ENCODE measurements around the gene ADAM20.
"Not testable (repeated sequence)": the region's sequence is repeated elsewhere in the genome, so short reads cannot be mapped to it uniquely, and the experiment has no call there.

ADAM20 gene

DNA sequence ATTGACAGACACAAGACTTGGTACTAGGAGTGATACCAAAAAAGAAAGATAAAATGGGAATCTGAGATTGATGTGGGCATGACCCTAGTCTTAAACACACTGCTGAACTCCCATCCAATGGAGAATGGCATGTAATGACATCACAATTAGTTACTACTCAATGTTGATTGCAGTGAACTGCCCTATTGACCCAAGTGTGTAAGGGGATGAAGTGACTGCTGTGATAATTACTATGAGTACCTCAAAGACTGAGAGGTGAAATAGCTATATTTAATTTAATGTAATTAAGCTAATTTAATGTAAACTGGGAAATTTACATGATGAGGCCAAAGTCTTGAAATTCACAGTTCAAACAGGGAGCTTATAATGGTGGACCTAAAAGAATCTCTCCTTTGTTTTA, at the start of gene ADAM20:
TSS of gene ADAM20 (minus strand) at position 101 of the 400 bp plus-strand sequence. CDS start 10,247 bp downstream, outside the sequence.
- no peak for DNase-seq

DNA sequence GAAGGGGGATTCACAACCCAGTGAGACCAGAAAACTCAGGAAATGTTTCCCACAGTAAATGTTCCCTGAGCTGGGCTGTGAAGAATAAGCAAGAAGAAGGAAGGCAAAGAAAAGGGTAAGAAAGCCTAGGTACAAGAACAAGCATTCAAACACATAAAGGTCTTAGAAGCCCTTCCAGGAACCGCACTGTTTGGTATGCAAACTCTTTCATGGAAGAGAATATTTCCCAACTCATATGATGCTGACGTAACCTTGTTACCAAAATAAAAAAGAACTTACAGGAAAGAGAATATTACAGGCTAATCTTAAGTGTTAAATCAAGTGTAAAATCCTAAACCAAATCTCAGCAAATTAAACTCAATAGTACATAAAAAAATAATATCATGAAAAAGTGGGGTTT, 42.1 kb upstream of the ADAM20 start:
- DNase-seq: no peak

DNA sequence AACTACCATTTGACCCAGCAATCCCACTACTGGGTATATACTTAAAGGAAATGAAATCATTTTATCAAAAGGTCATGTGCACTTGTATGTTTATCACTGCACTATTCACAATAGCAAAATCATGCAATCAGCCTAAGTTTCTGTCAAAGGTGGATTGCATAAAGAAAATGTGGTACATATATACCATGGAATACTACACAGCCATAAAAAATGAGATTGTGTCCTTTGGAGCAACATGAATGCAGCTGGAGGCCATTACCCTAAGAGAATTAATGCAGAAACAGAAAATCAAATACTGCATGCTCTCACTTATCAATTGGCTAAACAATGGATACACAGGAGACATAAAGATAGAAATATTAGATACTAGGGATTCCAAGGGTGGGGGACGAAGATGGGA, 38.2 kb upstream of the ADAM20 start:
- DNase-seq: no peak

DNA sequence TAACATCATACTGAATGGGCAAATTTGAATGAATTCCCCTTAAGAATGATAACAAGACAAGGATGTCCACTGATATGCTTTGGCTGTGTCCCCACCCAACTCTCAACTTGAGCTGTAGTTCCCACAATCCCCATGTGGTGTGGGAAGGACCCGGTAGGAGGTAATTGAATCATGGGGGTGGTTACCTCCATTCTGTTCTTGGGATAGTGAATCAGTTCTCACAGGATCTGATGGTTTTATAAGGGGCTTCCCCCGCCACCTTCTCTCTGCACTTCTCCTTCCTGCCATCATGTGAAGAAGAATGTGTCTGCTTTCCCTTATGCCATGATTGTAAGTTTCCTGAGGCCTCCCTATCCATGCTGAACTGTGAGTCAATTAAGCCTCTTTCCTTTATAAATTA, 36.3 kb upstream of the ADAM20 start:
- no peak for DNase-seq

DNA sequence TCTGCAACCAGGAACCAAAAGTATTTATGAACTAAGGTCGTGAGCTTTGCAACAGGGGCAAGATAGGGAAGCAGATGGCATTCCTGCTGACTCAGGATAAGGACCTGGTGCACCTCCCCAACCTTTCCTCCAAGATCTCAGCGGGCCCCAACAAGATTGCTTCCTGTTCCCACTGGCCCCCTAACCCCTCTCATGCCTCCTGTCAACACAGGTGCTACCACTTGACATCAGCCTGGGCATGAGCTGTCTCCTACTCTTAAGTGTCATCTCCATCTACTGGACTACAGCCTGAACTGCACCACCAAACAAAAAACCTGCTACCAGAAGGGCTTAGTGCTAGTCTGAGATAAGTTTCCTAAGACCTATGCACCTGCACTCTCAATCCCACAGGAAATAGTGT, 33.0 kb upstream of the ADAM20 start:
- peak; percentile 49 for DNase-seq

DNA sequence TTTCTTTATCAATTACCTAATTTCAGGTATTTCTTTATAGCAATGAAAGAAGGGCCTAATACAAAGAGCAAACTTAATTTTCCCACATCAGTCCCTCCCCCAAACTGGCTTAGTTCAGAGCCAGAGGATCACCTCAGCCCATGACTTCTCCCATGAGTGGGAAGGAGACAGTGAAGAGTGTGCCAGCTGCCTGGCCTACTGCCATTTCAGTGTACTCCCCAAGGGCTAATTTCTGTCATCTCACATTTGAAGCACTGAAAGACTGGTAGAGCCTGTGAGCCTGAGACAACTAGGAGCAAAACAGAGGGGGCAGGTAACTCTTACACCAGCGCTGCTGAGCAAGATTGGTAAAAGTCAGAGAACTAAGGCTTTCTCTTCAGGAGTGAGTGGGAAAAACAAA, 29.1 kb upstream of the ADAM20 start:
- no peak for DNase-seq

DNA sequence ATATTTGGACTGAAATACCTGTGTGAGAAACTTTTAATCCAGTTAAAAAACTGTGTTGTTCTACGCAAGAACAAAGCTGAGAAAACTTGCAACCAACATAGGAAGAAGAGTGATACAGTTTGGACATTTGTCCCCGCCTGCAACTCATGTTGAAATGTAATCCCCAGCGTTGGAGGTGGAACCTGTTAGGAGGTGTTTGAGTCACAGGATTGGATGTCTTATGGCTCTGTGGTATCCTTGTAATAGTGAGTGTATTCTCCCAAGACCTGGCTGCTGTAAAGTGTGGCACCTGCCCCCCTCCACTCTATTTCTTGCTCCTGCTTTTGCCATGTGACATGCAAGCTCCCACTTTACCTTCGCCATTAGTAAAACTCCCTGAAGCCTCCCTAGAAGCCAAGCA, 28.6 kb upstream of the ADAM20 start:
- no peak for DNase-seq

DNA sequence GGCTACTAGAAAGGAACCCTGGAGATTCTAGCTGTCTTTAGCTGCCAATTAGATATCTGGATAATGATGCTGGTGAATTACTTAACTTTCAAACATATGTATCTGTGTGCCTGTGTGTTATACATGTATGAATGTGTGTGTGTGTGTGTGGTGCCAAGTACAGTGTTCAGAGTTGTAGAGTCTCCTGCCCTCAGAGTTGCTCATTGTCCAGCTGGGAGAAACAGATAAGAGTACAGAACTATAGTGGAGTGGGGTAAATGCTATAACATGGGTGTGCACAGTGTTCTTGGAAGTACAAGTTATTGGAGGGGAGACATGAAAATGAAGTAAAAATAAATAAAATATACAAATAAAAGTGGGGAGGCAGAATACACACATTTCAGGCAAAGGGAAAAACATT, 23.6 kb upstream of the ADAM20 start:
- no peak for DNase-seq

DNA sequence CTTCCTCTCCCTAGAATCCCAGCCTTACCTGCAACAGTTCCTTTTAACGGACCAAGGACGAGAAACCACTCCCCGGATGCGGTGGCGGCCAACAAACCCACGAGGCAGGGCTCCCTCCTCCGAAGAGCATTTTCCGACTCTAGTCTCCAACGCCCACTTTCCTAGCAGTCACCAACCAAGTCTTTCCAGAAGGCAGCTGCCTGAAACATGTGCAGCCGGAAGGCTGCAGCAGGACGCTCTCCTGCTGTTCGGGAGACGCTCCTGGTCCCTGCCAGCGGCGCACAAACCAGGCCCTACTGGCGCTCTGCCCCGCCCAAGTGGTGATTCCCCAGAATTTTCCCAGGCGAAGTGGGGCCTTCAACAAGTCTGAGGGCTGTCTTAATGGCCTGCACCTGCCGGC, 21.1 kb upstream of the ADAM20 start:
- DNase-seq: peak; percentile 5

DNA sequence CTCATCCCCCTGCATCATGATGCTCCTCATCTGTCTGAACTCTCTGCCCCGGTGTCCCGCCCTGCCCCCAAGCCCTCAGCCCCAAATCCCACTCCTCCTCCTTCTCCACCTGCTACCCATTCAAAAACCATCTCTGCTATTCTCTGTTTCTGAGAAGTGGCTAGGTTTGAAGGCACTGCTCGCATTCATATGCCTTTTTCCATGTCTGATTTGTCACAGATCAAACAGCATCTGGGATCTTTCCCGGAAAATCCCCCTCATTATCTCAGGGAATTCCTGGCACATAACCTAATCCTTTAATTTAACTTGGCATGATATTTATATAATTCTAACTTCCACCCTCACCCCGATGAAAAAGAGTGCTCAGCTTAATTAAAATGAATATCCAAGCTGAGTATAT, 3.3 kb upstream of the ADAM20 start:
- DNase-seq: no peak

DNA sequence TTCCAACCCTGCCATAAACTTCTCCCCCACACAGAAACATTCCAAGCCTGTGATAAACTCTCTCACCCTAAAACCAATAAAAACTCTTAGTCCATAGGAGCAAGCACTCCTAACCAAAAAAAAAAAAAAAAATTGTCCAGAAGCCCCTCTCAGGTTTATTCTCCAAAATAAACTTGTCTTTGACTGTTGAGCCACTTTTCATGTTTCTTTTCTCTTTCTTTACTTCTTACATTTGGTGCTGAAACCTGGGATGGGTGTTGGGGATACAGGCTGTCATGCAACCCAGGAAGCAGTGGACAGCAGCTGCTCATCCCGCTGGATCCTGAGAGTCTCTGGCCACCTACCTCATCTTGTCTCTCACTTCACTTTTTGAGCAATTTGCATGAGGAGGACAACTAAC, 2.0 kb upstream of the ADAM20 start:
- peak; percentile 21 for DNase-seq

DNA sequence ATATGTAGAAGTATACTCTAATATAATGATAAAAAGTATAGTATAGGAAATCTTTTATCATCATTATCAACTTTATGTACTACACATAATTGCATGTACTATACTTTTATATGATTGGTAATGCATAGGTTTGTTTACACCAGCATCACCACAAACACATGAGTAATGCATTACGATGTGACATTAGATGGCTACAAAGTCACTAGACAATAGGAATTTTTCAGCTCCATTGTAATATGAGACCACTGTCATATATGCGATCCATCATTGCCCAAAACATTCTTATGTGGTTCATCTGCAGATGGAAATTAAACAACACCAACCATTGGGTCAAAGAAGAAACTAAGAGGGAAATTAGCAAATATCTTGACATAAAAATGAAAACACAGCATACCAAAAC, 4.4 kb downstream of the ADAM20 start:
- no peak for DNase-seq

DNA sequence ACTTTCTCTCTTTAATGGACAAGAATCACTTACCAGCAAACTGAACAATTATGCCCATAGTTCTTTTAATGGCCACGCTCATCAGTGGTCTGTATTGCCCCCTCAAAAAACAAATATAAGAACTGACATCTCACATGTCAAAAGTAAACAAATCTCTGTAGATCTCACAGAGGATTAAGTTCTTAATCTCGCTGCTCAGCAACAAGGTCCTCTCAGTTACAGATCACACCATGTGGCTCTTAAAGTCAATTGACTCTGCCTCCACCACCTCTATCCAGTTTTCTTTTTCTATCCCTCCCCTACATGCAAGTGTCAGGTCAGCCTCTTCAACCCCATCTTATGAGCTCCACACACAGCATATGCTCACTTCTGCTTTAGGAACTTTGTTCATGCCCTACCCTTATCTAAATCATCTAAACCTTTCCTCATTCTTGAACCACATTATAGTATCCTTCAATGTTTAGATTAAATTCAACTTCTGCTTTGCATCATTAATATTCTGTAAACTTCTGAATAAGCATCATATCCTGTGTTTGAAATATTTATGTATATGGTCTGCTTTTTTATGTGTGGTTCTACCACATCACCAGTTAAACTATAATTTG, 7.2 kb downstream of the ADAM20 start:
- no peak for DNase-seq

DNA sequence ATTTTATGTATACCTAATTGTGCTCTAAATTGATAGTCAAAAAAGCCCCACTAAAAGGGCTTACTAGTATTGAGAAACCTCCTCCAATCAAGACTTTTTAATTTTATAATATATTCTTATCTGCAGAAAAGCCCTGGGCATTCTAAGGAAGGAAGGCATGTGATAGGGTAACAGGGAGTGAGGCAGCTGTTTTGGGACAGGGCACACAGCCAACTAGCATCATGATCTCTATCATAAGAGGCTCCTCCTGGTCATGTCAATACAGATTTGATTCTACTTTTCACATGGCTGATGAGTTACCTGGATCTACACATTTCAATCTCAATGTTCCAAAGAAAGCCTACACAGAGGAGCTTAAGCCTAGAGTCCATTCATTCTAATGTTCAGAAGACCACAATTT, 9.1 kb downstream of the ADAM20 start:
- no peak for DNase-seq

DNA sequence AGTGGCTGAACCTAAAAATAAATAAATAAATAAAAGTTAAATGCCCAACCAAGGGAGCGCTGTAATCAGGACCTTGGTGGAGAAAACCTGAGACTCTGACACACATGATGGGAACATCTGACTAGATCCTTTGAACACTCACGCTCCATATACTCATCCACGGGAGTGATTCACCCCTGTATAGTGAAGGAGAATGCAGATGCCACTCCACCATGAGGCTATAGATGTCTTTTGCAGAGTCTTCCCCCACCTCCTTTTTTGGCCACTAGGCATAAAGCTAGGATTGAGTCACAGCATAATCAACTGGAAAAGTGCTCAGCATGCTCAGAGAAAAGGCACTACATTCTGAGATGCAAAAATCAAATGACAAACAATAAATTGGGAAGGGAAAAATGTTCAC, 19.0 kb downstream of the ADAM20 start:
- no peak for DNase-seq

DNA sequence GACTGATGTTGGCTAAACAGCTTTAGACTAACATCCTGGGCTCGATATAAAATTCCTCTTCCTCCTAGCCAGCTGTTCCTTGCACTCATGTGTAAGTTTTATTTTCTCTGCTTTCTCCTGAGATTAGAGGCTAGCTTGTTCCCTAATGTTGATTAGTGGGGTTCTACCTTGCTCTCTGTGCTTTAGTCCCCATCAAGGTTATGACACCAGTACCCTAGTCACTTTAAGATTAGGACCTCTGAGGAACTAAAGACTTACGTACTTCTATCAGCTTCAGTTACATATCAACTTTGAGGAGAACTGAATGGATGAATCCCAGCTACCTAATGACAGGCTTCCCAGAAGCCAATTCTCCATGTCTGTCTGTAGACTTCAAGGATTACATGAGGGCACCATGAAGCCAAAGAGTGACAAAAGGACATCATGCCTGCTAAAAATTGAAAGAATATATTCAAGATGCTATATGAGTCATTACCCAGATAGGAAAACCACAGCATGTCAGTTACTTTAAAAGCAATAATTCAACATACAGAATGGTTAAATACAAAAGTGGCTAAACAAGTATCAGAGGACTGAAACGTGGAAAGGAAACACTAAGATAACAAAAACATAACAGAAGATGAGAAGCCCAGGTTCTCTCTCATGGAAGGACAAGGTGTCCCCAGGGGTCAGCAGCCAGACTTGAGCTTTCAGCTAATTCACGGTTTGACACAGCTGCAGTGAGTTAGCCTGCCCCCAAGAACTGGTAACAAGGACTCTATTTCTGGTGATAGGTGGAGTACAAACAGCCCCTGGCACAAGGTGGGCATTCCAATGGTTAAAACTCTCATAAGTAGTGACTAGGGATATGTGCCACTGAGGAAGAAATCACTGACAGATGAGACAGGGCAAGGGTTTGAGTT, 20.4 kb downstream of the ADAM20 start:
- no peak for DNase-seq

DNA sequence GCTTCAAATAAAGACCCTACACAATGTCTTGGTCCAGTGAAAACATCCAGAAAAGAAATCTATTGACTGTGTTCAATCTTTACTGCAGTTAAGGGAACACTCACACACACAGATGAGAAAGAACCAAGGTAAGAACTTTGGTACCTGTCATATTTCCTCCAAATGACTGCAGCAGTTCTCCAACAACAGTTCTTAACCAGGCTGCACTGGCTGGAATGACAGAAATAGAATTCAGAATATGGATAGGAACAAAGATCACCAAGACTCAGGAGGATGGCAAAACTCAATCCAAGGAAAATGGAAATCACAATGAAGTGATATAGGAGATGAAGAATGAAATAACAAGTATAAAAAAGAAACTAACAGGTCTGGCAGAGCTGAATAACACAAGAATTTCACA, 36.6 kb downstream of the ADAM20 start:
- DNase-seq: no peak

DNA sequence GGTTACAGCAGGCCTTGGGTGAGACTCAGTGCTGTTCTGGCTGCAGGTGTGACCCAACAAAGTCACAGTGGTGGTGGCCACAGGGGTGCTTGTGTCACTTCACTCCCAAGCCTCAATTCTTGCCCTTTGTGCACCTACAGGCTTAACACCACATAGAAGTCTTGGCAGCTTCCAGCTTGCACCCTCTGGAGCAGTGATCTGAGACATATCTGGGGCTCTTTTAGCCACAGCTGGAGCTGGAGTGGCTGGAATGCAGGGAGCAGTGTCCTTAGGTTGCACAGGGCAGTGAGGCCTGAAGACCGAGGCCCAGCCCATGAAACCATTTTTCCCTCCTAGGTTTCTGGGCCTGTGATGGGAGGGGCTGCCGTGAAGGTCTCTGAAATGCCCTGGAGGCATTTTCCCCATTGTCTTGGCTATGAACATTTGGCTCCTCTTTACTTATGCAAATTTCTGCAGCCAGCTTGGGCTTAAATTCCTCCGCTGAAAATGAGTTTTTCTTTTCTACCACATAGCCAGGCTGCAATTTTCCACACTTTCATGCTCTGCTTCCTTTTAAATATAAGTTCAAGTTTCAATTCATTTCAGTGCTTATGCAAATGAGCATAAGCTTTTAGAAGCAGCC, 45.1 kb downstream of the ADAM20 start:
- DNase-seq: no peak

DNA sequence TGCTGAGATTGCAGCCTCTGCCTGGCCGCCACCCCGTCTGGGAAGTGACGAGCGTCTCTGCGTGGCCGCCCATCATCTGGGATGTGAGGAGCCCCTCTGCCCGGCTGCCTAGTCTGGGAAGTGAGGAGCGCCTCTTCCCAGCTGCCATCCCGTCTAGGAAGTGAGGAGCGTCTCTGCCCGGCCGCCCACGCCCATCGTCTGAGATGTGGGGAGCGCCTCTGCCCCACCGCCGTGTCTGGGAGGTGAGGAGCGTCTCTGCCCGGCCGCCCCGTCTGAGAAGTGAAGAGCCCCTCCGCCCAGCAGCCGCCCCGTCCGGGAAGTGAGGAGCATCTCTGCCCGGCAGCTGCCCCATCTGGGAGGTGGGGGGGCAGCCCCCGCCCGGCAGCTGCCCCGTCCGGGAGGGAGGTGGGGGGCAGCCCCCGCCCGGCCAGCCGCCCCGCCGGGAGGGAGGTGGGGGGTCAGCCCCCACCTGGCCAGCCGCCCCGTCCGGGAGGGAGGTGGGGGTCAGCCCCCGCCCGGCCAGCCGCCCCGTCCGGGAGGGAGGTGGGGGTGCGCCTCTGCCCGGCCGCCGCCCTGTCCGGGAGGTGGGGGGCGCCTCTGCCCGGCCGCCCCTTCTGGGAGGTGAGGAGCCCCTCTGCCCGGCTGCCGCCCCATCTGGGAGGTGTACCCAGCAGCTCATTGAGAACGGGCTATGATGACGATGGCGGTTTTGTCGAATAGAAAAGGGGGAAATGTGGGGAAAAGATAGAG, 57.3 kb downstream of the ADAM20 start:
- DNase-seq: not testable (repeated sequence)

DNA sequence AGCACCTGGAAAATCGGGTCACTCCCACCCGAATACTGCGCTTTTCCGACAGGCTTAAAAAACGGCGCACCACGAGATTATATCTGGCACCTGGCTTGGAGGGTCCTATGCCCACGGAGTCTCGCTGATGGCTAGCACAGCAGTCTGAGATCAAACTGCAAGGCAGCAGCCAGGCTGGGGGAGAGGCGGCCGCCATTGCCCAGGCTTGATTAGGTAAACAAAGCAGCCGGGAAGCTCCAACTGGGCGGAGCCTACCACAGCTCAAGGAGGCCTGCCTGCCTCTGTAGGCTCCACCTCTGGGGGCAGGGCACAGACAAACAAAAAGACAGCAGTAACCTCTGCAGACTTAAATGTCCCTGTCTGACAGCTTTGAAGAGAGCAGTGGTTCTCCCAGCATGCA, 59.3 kb downstream of the ADAM20 start:
- DNase-seq: not testable (repeated sequence)

DNA sequence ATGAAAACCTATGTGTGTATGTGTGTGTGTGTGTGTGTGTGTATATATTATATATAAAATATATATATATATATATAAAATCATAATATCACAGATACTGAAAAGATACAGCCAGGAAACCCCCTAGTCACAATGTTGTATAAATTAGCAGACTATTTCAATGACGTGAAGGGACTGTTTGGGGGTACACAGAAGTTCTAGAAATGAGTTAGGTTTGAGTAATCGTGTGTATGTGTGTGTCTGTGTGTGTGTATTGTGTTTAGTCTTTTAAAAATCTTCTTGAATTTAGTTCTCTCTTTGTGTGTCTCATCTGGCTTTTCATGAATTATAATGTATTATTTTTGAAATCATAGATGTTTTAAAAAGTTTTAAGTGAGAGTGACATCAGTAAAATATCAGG, 61.0 kb downstream of the ADAM20 start:
- no peak for DNase-seq
